Stimulated activated naive CD8-positive, alpha-beta T cell treated with anti-CD3 and anti-CD28 coated beads, Interleukin-15, Interleukin-2, amounts not matched to agents 100 ng/mL and 50 ng/mL, for 24 hours (primary cell): ENCODE data around the gene EGLN2.
"Not testable (repeated sequence)": the region's sequence is repeated elsewhere in the genome, so short reads cannot be mapped to it uniquely, and the experiment has no call there.

Experiments used
- H3K27ac Mint-ChIP-seq: one replicate; pipeline ENCODE4 v1.8.0; 2021; ENCODE audit warnings: mild to moderate bottlenecking, mixed read lengths
- H3K27me3 Mint-ChIP-seq: one replicate; pipeline ENCODE4 v1.8.0; 2021; ENCODE audit warnings: mixed read lengths
- H3K36me3 Mint-ChIP-seq: one replicate; pipeline ENCODE4 v1.8.0; 2021; ENCODE audit warnings: low read depth, mixed read lengths
- H3K4me1 Mint-ChIP-seq: one replicate; pipeline ENCODE4 v1.8.0; 2021; ENCODE audit warnings: low read depth, mixed read lengths
- H3K4me3 Mint-ChIP-seq: one replicate; pipeline ENCODE4 v1.8.0; 2021; ENCODE audit warnings: mild to moderate bottlenecking, mixed read lengths
- H3K9me3 Mint-ChIP-seq: one replicate; pipeline ENCODE4 v1.8.0; 2021; ENCODE audit warnings: mixed read lengths

EGLN2 gene

GRCh38 chr19:40766385-40766784 lies 32.6 kb upstream of the EGLN2 start:
- H3K4me1 Mint-ChIP-seq, result peaks cover 62% of the 10 kb centered on the region
- not testable (repeated sequence) for H3K27ac Mint-ChIP-seq

GRCh38 chr19:40768869-40769268 lies 30.1 kb upstream of the EGLN2 start:
- peaks cover 38% of the 10 kb centered on the region for H3K4me1 Mint-ChIP-seq
- H3K9me3 Mint-ChIP-seq, result no peaks in the 10 kb centered on the region
- no peak overlapping the region for H3K4me3 Mint-ChIP-seq
- no peak overlapping the region for H3K27ac Mint-ChIP-seq
- no peaks in the 10 kb centered on the region for H3K27me3 Mint-ChIP-seq
- peaks cover 45% of the 10 kb centered on the region for H3K36me3 Mint-ChIP-seq

More at GRCh38 chr19:40766385-40766784, 32.6 kb upstream of the EGLN2 start:
- H3K9me3 Mint-ChIP-seq, H3K27me3 Mint-ChIP-seq, H3K4me3 Mint-ChIP-seq: not testable (repeated sequence)
- H3K36me3 Mint-ChIP-seq, result peaks cover 69% of the 10 kb centered on the region

GRCh38 chr19:40771101-40771862 lies 27.7 kb upstream of the EGLN2 start:
- H3K4me3 Mint-ChIP-seq, H3K9me3 Mint-ChIP-seq, H3K27ac Mint-ChIP-seq, H3K27me3 Mint-ChIP-seq: not testable (repeated sequence)
- Mint-ChIP-seq H3K4me1 (peaks cover 36% of the 10 kb centered on the region), H3K36me3 (peaks cover 22% of the 10 kb centered on the region)

- H3K27me3 Mint-ChIP-seq, result no peaks in the 10 kb centered on the region
- H3K27ac Mint-ChIP-seq, result no peak within 1 kb of the TSS
- H3K36me3 Mint-ChIP-seq, result peaks cover 10% of the 10 kb centered on the region
- no peak within 1 kb of the TSS for H3K4me3 Mint-ChIP-seq
- no peaks in the 10 kb centered on the region for H3K9me3 Mint-ChIP-seq
- H3K4me1 Mint-ChIP-seq, result peaks cover 58% of the 10 kb centered on the region
These were observed 23.9 kb upstream of the EGLN2 start, which contains the start of gene MIA for GRCh38 chr19:40774916-40775631. Gene MIA (plus strand): TSS chr19:40775521. CDS start chr19:40775543, 22 bp downstream.

GRCh38 chr19:40775632-40776022 lies 23.4 kb upstream of the EGLN2 start:
- Mint-ChIP-seq H3K27ac (no peak overlapping the region), H3K27me3 (no peaks in the 10 kb centered on the region), H3K36me3 (peaks cover 16% of the 10 kb centered on the region), H3K4me1 (peaks cover 60% of the 10 kb centered on the region), H3K4me3 (no peak overlapping the region), H3K9me3 (no peaks in the 10 kb centered on the region)

- Mint-ChIP-seq H3K9me3 (no peaks in the 10 kb centered on the region), H3K27ac (no peak overlapping the region), H3K4me3 (no peak overlapping the region), H3K36me3 (peaks cover 16% of the 10 kb centered on the region), H3K27me3 (no peaks in the 10 kb centered on the region), H3K4me1 (peaks cover 62% of the 10 kb centered on the region)
These were observed 22.6 kb upstream of the EGLN2 start for GRCh38 chr19:40776364-40776763.

- peak overlapping the region; percentile 98 for H3K27ac Mint-ChIP-seq
- peak overlapping the region; percentile 93 for H3K4me3 Mint-ChIP-seq
- peaks cover 64% of the 10 kb centered on the region for H3K4me1 Mint-ChIP-seq
- H3K9me3 Mint-ChIP-seq, result no peaks in the 10 kb centered on the region
- peaks cover 21% of the 10 kb centered on the region for H3K36me3 Mint-ChIP-seq
- no peaks in the 10 kb centered on the region for H3K27me3 Mint-ChIP-seq
These were observed 21.9 kb upstream of the EGLN2 start for GRCh38 chr19:40776932-40777644.

- Mint-ChIP-seq H3K4me1 (peaks cover 67% of the 10 kb centered on the region), H3K9me3 (no peaks in the 10 kb centered on the region), H3K4me3 (peak overlapping the region; percentile 93), H3K36me3 (peaks cover 24% of the 10 kb centered on the region), H3K27ac (peak overlapping the region; percentile 98), H3K27me3 (no peaks in the 10 kb centered on the region)
These were observed 21.4 kb upstream of the EGLN2 start for GRCh38 chr19:40777645-40777936.

GRCh38 chr19:40777937-40778705 lies 20.9 kb upstream of the EGLN2 start, which contains the start of gene RAB4B:
Gene RAB4B (plus strand): TSS chr19:40778247. CDS start chr19:40778376, 129 bp downstream.
- peak within 1 kb of the TSS; percentile 93 for H3K4me3 Mint-ChIP-seq
- no peaks in the 10 kb centered on the region for H3K27me3 Mint-ChIP-seq
- peak within 1 kb of the TSS; percentile 98 for H3K27ac Mint-ChIP-seq
- H3K36me3 Mint-ChIP-seq, result peaks cover 25% of the 10 kb centered on the region
- H3K4me1 Mint-ChIP-seq, result peaks cover 67% of the 10 kb centered on the region
- H3K9me3 Mint-ChIP-seq, result no peaks in the 10 kb centered on the region

- peaks cover 29% of the 10 kb centered on the region for H3K36me3 Mint-ChIP-seq
- no peaks in the 10 kb centered on the region for H3K9me3 Mint-ChIP-seq
- H3K27me3 Mint-ChIP-seq, result no peaks in the 10 kb centered on the region
- peak overlapping the region; percentile 93 for H3K4me3 Mint-ChIP-seq
- H3K4me1 Mint-ChIP-seq, result peaks cover 66% of the 10 kb centered on the region
- peak overlapping the region; percentile 98 for H3K27ac Mint-ChIP-seq
These were observed 20.2 kb upstream of the EGLN2 start for GRCh38 chr19:40778706-40779284.

GRCh38 chr19:40780582-40780981 lies 18.4 kb upstream of the EGLN2 start:
- Mint-ChIP-seq H3K4me3 (peak overlapping the region; percentile 93), H3K27me3 (no peaks in the 10 kb centered on the region), H3K4me1 (peaks cover 55% of the 10 kb centered on the region), H3K9me3 (no peaks in the 10 kb centered on the region), H3K27ac (peak overlapping the region; percentile 98), H3K36me3 (peaks cover 29% of the 10 kb centered on the region)

- peaks cover 51% of the 10 kb centered on the region for H3K4me1 Mint-ChIP-seq
- no peak overlapping the region for H3K27ac Mint-ChIP-seq
- no peaks in the 10 kb centered on the region for H3K27me3 Mint-ChIP-seq
These were observed 17.9 kb upstream of the EGLN2 start for GRCh38 chr19:40781140-40781539.

GRCh38 chr19:40783711-40784110 lies 15.3 kb upstream of the EGLN2 start:
- H3K27ac Mint-ChIP-seq, result no peak overlapping the region
- peaks cover 29% of the 10 kb centered on the region for H3K36me3 Mint-ChIP-seq
- peaks cover 36% of the 10 kb centered on the region for H3K4me1 Mint-ChIP-seq
- H3K27me3 Mint-ChIP-seq, result no peaks in the 10 kb centered on the region
- H3K4me3 Mint-ChIP-seq, result no peak overlapping the region
- no peaks in the 10 kb centered on the region for H3K9me3 Mint-ChIP-seq

More at GRCh38 chr19:40781140-40781539, 17.9 kb upstream of the EGLN2 start:
- Mint-ChIP-seq H3K4me3 (no peak overlapping the region), H3K36me3 (peaks cover 29% of the 10 kb centered on the region), H3K9me3 (no peaks in the 10 kb centered on the region)

- not testable (repeated sequence) for H3K9me3 Mint-ChIP-seq, H3K27ac Mint-ChIP-seq, H3K4me3 Mint-ChIP-seq, H3K27me3 Mint-ChIP-seq
- Mint-ChIP-seq H3K36me3 (peaks cover 29% of the 10 kb centered on the region), H3K4me1 (peaks cover 32% of the 10 kb centered on the region)
These were observed 14.8 kb upstream of the EGLN2 start for GRCh38 chr19:40784146-40784545.
